HG03442 (cell line): ENCODE data around the gene GABRA4.
A peak's percentile ranks its signal among the peaks of the same experiment; 100 is the strongest.

Source experiments
- ATAC-seq: cut with Tn5 transposase; IDR thresholded peaks from one replicate; pipeline ENCODE4 v1.9.1; 2021; ENCODE audit warnings: mild to moderate bottlenecking, moderate library complexity; ENCODE audit not compliant: unreplicated experiment

The GABRA4 gene

GRCh38 chr4:46931981-46932380 is 61.4 kb downstream of the GABRA4 start:
- ATAC-seq, result peak; percentile 68

GRCh38 chr4:46930891-46931290 is 62.5 kb downstream of the GABRA4 start:
- no peak for ATAC-seq

- ATAC-seq, result no peak
Observed at GRCh38 chr4:46927201-46927600, 66.2 kb downstream of the GABRA4 start.

GRCh38 chr4:46924789-46925529 is 68.4 kb downstream of the GABRA4 start:
- ATAC-seq, result no peak

- ATAC-seq, result no peak
Observed at GRCh38 chr4:46922205-46922604, 71.2 kb downstream of the GABRA4 start.

GRCh38 chr4:46909078-46909477 is 84.3 kb downstream of the GABRA4 start, which contains the start of gene COX7B2:
Gene COX7B2 (minus strand): TSS chr4:46909245. CDS start chr4:46735192, 174,053 bp downstream.
- ATAC-seq, result no peak

GRCh38 chr4:46908148-46908547 is 85.2 kb downstream of the GABRA4 start:
- no peak for ATAC-seq

- ATAC-seq, result no peak
Observed at GRCh38 chr4:46900082-46900481, 93.3 kb downstream of the GABRA4 start.

GRCh38 chr4:46894826-46895225 is 98.6 kb downstream of the GABRA4 start:
- ATAC-seq, result no peak

- ATAC-seq, result no peak
Observed at GRCh38 chr4:46890056-46890455, 103.3 kb downstream of the GABRA4 start.

- no peak for ATAC-seq
Observed at GRCh38 chr4:46889410-46889809, 104.0 kb downstream of the GABRA4 start.

GRCh38 chr4:46886711-46887110 is 106.7 kb downstream of the GABRA4 start:
- ATAC-seq, result no peak

GRCh38 chr4:46878641-46879040 is 114.7 kb downstream of the GABRA4 start:
- ATAC-seq, result no peak

GRCh38 chr4:46874811-46875210 is 118.6 kb downstream of the GABRA4 start:
- no peak for ATAC-seq

GRCh38 chr4:46870411-46870810 is 123.0 kb downstream of the GABRA4 start:
- ATAC-seq, result no peak
